HCT116 (cell line): ENCODE measurements around the gene CEBPA.

ENCODE experiments used
- ATF3 ChIP-seq: IDR thresholded peaks from 2 replicates; pipeline ENCODE4 v1.6.1; 2012
- CEBPB ChIP-seq: IDR thresholded peaks from 2 replicates; pipeline ENCODE4 v1.6.1; 2012; ENCODE audit warnings: low read depth
- EZH2 ChIP-seq: fragments of 200-600 bp; sonication (generic); IDR thresholded peaks from 2 replicates; pipeline ENCODE4 v1.6.1; 2017; ENCODE audit warnings: antibody characterized with exemption, mixed run types
- EZH2phosphoT487 ChIP-seq: fragments of 200-600 bp; IDR thresholded peaks from 2 replicates; pipeline ENCODE4 v1.6.1; 2018; ENCODE audit warnings: antibody characterized with exemption, borderline replicate concordance
- POLR2A ChIP-seq: IDR thresholded peaks from 2 replicates; pipeline ENCODE4 v1.7.0; 2011; ENCODE audit warnings: borderline replicate concordance; ENCODE audit not compliant: insufficient read depth, insufficient read length; ENCODE audit errors: extremely low read depth
- POLR2AphosphoS5 ChIP-seq: IDR thresholded peaks from 2 replicates; pipeline ENCODE4 v1.6.1; 2011; ENCODE audit warnings: mild to moderate bottlenecking, low read depth, low read length, moderate library complexity
- RAD21 ChIP-seq: IDR thresholded peaks from 2 replicates; pipeline ENCODE4 v1.6.1; 2012; ENCODE audit warnings: low read depth, mild to moderate bottlenecking
- SIN3A ChIP-seq: IDR thresholded peaks from 2 replicates; pipeline ENCODE4 v1.6.1; 2012; ENCODE audit warnings: low read depth
- SP1 ChIP-seq: IDR thresholded peaks from 2 replicates; pipeline ENCODE4 v1.6.1; 2012; ENCODE audit warnings: low read depth
- ZFX ChIP-seq: fragments of 450-650 bp; IDR thresholded peaks from 2 replicates; pipeline ENCODE4 v1.6.1; 2017
- TF ChIP-seq, protein P1 (sequence below), 3 experiments: fragments of 200-600 bp in 1 of 3; sonication (generic) in 1 of 3; IDR thresholded peaks in 2 of 3; conservative IDR thresholded peaks in 1 of 3; 2 replicates each; pipeline ENCODE4 v1.5.1; 2012 to 2017; ENCODE audit warnings: low read depth in 2 of 3, low read length in 2 of 3, antibody characterized with exemption in 1 of 3, borderline replicate concordance in 1 of 3, control low read depth in 1 of 3, mild to moderate bottlenecking in 1 of 3, mixed read lengths in 1 of 3, mixed run types in 1 of 3, moderate library complexity in 1 of 3; ENCODE audit not compliant: insufficient read depth in 1 of 3

GRCh38 chr19:33271246-33272021, 30.9 kb downstream of the CEBPA start:
- TF ChIP-seq, protein P1, sequence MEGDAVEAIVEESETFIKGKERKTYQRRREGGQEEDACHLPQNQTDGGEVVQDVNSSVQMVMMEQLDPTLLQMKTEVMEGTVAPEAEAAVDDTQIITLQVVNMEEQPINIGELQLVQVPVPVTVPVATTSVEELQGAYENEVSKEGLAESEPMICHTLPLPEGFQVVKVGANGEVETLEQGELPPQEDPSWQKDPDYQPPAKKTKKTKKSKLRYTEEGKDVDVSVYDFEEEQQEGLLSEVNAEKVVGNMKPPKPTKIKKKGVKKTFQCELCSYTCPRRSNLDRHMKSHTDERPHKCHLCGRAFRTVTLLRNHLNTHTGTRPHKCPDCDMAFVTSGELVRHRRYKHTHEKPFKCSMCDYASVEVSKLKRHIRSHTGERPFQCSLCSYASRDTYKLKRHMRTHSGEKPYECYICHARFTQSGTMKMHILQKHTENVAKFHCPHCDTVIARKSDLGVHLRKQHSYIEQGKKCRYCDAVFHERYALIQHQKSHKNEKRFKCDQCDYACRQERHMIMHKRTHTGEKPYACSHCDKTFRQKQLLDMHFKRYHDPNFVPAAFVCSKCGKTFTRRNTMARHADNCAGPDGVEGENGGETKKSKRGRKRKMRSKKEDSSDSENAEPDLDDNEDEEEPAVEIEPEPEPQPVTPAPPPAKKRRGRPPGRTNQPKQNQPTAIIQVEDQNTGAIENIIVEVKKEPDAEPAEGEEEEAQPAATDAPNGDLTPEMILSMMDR (IDR thresholded peaks at IDR 0.05 in 2 of 3, conservative IDR thresholded peaks at IDR 0.05 in 1 of 3; ENCODE audit: borderline replicate concordance in 1 of 3, insufficient read depth in 1 of 3, low read depth in 2 of 3, low read length in 2 of 3): no peak
- TF ChIP-seq POLR2A (no peak), EZH2phosphoT487 (no peak), CEBPB (no peak), EZH2 (no peak), POLR2AphosphoS5 (no peak), SIN3A (no peak), ATF3 (no peak), RAD21 (no peak), ZFX (no peak), SP1 (no peak)
